DOHH2 (cell line): ENCODE data around the gene MAP3K10.
A peak's percentile ranks its signal among the peaks of the same experiment; 100 is the strongest.

ENCODE experiments used
- H3F3A ChIP-seq: fragments of 200-600 bp; sonication (generic), shearing (Covaris generic); 2 replicates; pipeline ENCODE4 v1.6.0; 2016; ENCODE audit warnings: antibody characterized with exemption, mild to moderate bottlenecking; ENCODE audit not compliant: control insufficient read depth, insufficient read depth
- H3K27ac ChIP-seq: fragments of 200-600 bp; sonication (generic); 2 replicates; pipeline ENCODE4 v1.5.1; 2014; ENCODE audit warnings: low read depth, mild to moderate bottlenecking, low read length, moderate library complexity
- H3K27me3 ChIP-seq: fragments of 200-600 bp; sonication (generic); 2 replicates; pipeline ENCODE4 v1.6.1; 2014; ENCODE audit warnings: mild to moderate bottlenecking, low read length, mixed read lengths; ENCODE audit not compliant: control insufficient read depth
- H3K36me3 ChIP-seq: fragments of 200-600 bp; sonication (generic); 2 replicates; pipeline ENCODE4 v1.6.1; 2014; ENCODE audit warnings: mild to moderate bottlenecking, low read length, moderate library complexity, mixed read lengths; ENCODE audit not compliant: control insufficient read depth
- H3K4me1 ChIP-seq: fragments of 200-600 bp; sonication (generic); 2 replicates; pipeline ENCODE4 v1.6.1; 2014; ENCODE audit warnings: mild to moderate bottlenecking, low read length, mixed read lengths; ENCODE audit not compliant: control insufficient read depth
- H3K4me2 ChIP-seq: fragments of 200-600 bp; sonication (generic); 2 replicates; pipeline ENCODE4 v1.6.0; 2014; ENCODE audit warnings: mild to moderate bottlenecking, low read length, moderate library complexity
- H3K4me3 ChIP-seq: fragments of 200-600 bp; sonication (generic); 2 replicates; pipeline ENCODE4 v1.5.1; 2014; ENCODE audit warnings: mild to moderate bottlenecking, low read length, mixed read lengths
- H3K79me2 ChIP-seq: fragments of 200-600 bp; sonication (generic); 2 replicates; pipeline ENCODE4 v1.6.1; 2014; ENCODE audit warnings: mild to moderate bottlenecking, low read length, mixed read lengths; ENCODE audit not compliant: control insufficient read depth
- H3K9me2 ChIP-seq: fragments of 200-600 bp; sonication (generic); replicated peaks from 2 replicates; pipeline ENCODE4 v1.6.1; 2014; ENCODE audit warnings: mild to moderate bottlenecking, low read length, mixed read lengths; ENCODE audit not compliant: control insufficient read depth
- H3K9me3 ChIP-seq: fragments of 200-600 bp; sonication (generic); 2 replicates; pipeline ENCODE4 v1.6.1; 2014; ENCODE audit warnings: antibody characterized with exemption, low read length, mixed read lengths; ENCODE audit not compliant: control insufficient read depth, insufficient read depth
- H4K20me1 ChIP-seq: fragments of 200-600 bp; sonication (generic); 2 replicates; pipeline ENCODE4 v1.6.0; 2014; ENCODE audit warnings: low read depth, mild to moderate bottlenecking, antibody characterized with exemption, low read length, moderate library complexity; ENCODE audit not compliant: control insufficient read depth, insufficient read depth
- CTCF ChIP-seq: fragments of 200-600 bp; sonication (generic); IDR thresholded peaks from one replicate; pipeline ENCODE4 v1.5.1; 2014; ENCODE audit warnings: antibody characterized with exemption, mild to moderate bottlenecking, low read depth, low read length; ENCODE audit not compliant: poor library complexity, severe bottlenecking
- EZH2phosphoT487 ChIP-seq: fragments of 200-600 bp; sonication (generic); IDR thresholded peaks from 2 replicates; pipeline ENCODE4 v1.6.1; 2017; ENCODE audit warnings: borderline replicate concordance, mild to moderate bottlenecking, antibody characterized with exemption, low read length, moderate library complexity, mixed read lengths

MAP3K10 gene

GRCh38 chr19:40178756-40179155 lies 12.5 kb upstream of the MAP3K10 start:
- Histone ChIP-seq H3K4me1 (no peaks in the 10 kb centered on the region), H3K27ac (no peak overlapping the region), H3K36me3 (no peaks in the 10 kb centered on the region), H3K4me3 (no peak overlapping the region), H3K27me3 (peaks cover 7% of the 10 kb centered on the region; the same call in 1 of the 2 replicates), H3K79me2 (no peaks in the 10 kb centered on the region), H4K20me1 (no peaks in the 10 kb centered on the region), H3K9me3 (no peaks in the 10 kb centered on the region), H3K4me2 (no peak overlapping the region), H3F3A (no peaks in the 10 kb centered on the region), H3K9me2 (no peaks in the 10 kb centered on the region)
- TF ChIP-seq EZH2phosphoT487: no peak
- no peak for TF ChIP-seq CTCF

GRCh38 chr19:40184273-40184672 lies 7.0 kb upstream of the MAP3K10 start:
- H3K79me2 ChIP-seq: no peaks in the 10 kb centered on the region
- no peaks in the 10 kb centered on the region for H3K4me1 ChIP-seq
- H3K4me2 ChIP-seq: no peak overlapping the region
- no peaks in the 10 kb centered on the region for H4K20me1 ChIP-seq
- no peaks in the 10 kb centered on the region for H3F3A ChIP-seq
- no peaks in the 10 kb centered on the region for H3K36me3 ChIP-seq
- H3K9me2 ChIP-seq: no peaks in the 10 kb centered on the region
- no peaks in the 10 kb centered on the region for H3K9me3 ChIP-seq
- H3K27ac ChIP-seq: no peak overlapping the region
- H3K4me3 ChIP-seq: no peak overlapping the region
- peaks cover 5% of the 10 kb centered on the region; the same call in 1 of the 2 replicates for H3K27me3 ChIP-seq
- TF ChIP-seq CTCF (no peak), EZH2phosphoT487 (no peak)

GRCh38 chr19:40191836-40192646 lies 815 bp downstream of the MAP3K10 start:
- TF ChIP-seq EZH2phosphoT487: no peak
- peak; percentile 26 for TF ChIP-seq CTCF
- peak overlapping the region; percentile 81 for H3K4me3 ChIP-seq
- H3K27ac ChIP-seq: no peak overlapping the region
- H3K36me3 ChIP-seq: no peaks in the 10 kb centered on the region
- no peaks in the 10 kb centered on the region for H3K79me2 ChIP-seq
- peak overlapping the region; percentile 85 for H3K4me2 ChIP-seq
- peaks cover 16% of the 10 kb centered on the region for H3K4me1 ChIP-seq
- H3K27me3 ChIP-seq: peaks cover 3% of the 10 kb centered on the region; the same call in 1 of the 2 replicates
- H3K9me3 ChIP-seq: no peaks in the 10 kb centered on the region
- H3F3A ChIP-seq: no peaks in the 10 kb centered on the region
- H3K9me2 ChIP-seq: no peaks in the 10 kb centered on the region
- peaks cover 4% of the 10 kb centered on the region; the same call in 1 of the 2 replicates for H4K20me1 ChIP-seq
